HG03439 (cell line): Measurements from ENCODE around the gene SETMAR.
"Not testable (repeated sequence)": the region's sequence is repeated elsewhere in the genome, so short reads cannot be mapped to it uniquely, and the experiment has no call there.

Experiments used
- ATAC-seq: cut with Tn5 transposase; IDR thresholded peaks from one replicate; pipeline ENCODE4 v1.9.1; 2021; ENCODE audit warnings: mild to moderate bottlenecking, moderate library complexity; ENCODE audit not compliant: unreplicated experiment

The SETMAR gene

DNA sequence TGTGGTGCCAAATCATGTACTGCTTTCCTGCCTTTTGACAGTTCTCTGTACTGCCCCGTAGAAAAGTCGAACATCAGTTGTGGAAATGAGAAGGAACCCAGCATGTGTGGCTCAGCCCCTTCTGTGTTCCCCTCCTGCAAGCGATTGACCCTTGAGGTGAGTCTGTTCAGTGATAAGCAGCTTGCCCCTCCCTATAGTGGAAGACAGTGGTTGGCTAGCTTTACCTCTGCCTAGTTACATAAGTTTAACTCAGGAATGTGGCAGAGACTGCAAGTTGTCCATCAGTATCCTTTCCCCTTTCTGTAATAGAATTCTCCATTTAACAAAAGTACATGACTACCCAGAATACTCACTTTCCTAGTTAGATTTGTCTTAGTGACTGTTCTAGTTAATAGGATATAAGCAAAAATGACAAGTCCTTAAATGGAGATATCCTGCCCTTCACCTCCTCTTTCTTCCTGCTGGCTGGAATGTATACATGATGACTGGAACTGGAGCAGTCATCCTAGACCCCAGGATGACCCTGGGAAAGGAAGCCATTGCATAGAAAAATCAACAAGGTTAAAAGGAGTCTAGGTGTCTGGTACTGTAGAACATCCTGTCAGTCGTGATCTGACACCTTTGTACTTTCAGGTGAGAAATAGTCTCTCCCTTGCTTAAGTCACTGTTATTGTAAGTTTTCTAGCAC lies 10.6 kb downstream of the SETMAR start:
- ATAC-seq: no peak

DNA sequence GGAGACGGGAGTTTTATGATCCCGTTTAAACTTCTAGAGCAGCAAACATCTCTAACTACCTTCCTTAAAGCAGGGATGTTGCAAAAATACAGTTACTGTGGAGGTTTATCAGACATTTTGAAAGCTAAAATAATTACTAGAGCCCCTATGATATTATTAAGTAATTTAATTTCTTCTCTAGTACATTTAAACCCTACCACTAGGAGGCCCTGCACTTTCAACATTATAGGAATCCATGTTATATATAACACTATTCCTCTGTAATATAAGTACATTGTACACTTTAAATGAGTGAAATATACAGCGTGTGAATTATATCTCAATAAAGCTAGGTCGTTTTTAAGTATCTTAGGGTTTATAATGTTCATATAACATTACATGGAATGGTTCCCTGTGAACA lies 11.5 kb downstream of the SETMAR start:
- no peak for ATAC-seq

DNA sequence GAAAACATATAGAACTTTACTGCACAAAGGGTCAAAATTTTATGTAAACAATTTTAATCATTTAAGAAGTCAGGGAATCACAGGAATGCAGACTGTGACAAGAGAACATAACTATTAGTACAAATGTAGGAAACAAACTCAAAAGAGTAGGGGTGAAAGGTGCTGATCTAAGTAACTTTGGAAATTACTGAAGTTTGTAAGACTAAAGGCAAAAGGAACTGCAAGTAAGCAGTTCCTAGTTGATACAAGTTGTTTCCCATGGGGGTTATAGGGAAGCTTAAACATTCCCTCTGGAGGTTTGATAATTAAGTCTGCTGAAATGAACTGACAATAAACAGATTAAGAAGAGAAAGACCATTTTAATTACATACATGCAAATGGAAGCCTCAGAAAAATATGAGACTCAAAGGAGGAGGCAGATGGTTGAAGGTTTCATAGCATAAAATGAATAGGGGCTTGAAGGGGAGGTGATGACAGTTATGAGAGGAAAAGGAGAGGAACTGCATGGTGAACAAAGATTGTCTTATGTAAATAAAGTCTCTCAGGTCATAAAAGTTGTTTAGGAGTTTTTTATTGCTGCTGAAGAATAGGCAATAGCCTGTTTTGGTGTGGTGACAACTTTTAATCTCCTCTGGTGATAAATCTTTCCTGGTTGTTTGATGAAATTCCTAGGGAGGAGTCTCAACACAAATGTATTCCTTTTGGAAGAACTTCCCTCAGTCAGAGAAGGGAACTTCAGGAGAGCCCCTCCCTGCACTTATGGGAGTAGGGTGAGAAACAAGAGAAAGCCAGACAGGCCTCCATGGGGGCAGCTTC lies 17.1 kb downstream of the SETMAR start:
- no peak for ATAC-seq

DNA sequence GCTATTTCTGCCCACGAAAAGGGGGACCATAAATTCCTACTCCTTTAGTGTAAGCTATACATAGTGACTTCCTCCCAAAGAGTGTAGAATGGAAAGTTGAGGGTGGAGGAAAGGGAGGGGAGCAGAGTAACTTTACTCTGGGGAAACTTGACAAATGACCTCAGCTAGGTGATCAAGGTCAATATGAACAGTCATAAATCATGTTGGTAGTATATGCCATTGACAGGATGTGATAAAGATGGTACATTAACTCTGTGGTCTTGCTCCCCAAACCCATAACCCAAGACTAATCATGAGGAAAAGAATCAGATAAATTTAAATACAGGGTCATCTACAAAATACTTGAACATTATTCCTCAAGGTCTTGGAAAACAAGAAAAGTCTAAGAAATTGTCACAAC lies 18.6 kb downstream of the SETMAR start:
- no peak for ATAC-seq

DNA sequence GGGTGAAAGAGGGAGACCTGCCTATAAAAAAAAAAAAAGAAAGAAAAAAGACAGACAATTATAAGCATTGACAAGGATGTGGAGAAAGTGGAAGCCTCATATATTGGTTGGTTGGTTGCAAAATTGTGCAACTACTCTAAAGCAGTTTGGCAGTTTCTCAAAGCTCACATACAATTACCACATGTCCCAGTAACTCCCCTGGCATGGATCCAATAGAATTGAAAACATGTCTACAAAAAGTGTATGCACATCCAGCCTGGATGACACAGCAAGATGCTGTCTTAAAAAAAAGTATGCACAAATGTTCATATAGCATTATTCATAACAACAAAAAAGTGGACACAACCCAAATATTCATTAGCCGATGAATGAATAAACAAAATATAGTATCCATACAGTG lies 19.5 kb downstream of the SETMAR start:
- no peak for ATAC-seq

DNA sequence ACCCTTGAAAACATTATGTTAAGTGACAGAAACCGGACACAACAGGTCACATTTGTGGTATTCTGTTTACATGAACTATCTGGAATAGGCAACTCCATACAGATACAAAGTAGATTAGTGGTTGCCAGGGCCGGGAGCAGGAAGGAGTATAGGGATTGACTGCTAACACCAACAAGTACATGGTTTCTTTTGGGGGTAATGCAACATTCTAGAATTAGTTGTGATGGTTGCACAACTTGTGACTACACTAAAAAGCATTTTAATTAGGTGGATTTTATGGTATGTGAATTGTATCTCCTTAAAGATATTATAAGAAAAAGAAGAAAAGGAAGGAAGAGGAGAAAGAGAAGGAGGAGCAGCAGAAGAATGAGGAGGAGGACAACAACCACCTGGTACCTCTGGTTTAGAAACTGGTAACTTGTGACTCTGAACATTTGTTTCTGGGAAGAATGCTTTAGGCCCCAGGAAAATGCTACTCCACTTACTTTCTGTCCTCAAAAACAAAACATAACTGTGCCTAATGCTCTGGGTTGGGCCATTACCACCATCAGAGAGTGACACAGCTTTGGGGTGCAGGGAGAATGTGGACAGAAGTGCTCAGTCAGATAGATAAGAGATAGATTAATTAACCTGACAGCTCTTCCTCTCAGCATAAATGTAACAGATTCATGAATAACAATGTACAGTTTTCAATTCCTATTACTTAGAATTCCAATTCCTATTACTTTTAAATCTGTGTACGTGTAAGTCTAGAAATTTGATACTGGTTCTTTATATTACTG lies 20.3 kb downstream of the SETMAR start:
- ATAC-seq: no peak

DNA sequence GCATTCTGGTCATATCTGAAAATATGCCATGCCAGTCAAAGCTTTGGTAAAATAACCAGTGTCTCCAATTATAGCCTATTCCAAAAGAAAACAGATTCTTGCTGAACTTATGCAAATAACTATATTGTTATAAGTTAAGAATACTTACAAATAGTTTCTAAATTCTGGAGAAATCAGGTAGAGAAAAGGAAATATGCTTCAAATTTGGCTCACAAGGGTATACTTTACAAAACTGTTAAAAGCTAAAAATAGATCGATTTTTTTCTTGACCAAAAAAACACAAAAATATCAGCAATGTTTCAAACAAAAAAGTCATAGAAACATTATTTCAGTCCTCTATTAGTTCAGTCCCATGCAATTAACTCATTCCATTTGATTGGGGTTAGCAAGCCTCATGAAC lies 23.7 kb downstream of the SETMAR start:
- no peak for ATAC-seq

DNA sequence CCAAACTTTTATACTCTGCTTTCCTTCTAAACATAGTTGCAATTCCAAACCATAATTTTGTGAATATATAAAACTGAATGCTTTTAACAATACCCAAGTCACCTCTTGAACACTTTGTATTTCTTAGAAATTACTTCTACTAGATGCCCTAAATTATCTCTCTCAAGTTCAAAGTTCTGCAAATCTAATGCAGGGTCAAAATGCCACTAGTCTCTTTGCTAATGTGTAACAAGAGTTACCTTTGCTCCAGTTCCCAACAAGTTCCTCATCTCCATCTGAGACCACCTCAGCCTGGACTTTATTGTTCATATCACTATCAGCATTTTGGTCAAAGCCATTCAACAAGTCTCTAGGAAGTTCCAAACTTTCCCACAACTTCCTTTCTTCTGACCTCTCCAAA lies 26.6 kb downstream of the SETMAR start:
- not testable (repeated sequence) for ATAC-seq

DNA sequence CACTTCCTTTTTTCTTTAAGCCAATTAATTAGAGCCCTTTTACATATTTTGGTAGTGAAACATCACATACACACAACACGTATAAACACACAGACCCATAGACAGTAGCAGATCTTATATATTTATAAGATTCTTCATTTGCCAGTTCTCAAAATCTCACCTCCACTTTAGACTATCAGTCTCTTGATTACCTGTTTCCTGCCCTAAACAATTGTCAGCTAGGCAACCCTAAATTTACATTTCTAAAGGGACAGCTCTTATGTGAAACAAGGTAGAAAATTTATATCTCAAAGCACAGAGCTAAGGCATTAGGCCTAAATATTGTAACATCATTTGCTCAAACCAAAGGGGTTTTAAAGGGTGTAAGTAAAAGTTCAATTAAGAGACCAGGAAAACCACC lies 28.9 kb downstream of the SETMAR start:
- no peak for ATAC-seq

DNA sequence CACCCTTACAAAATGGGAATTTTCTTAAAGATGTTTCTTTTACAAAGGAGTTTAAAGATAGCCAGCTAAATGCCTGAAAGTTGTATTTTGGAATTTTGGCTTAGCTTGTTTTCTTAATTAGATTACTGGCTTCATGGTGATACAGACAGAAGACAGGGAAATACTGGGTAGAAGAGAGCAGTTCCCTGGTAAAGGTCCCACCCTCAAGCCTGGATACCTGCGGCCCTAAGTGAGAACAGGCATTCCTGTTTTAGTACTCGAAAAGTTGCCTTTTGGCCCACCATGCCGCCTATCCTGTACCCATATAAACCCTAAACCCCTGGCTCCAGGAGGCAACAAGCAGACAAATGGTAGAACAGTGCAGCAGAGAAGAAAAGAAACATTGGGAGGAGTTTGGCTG lies 29.4 kb downstream of the SETMAR start:
- ATAC-seq: no peak

DNA sequence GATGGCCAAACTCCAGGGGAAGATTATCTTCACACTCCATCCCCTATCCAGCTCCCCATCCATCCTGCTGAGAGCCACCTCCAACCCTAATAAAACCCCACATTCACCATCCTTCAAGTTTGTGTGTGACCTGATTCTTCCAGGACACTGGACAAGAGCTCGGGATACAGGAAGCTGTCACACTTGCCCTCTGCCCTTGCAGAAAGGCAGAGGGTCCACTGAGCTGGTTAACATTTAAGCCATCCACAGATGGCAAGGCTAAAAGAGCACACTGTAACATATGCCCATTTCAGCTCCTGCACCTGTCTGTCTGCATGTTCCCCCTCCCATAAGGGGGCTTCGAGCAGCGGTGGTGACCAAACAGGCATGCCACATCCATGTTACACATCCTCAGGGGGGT lies 29.8 kb downstream of the SETMAR start:
- no peak for ATAC-seq

DNA sequence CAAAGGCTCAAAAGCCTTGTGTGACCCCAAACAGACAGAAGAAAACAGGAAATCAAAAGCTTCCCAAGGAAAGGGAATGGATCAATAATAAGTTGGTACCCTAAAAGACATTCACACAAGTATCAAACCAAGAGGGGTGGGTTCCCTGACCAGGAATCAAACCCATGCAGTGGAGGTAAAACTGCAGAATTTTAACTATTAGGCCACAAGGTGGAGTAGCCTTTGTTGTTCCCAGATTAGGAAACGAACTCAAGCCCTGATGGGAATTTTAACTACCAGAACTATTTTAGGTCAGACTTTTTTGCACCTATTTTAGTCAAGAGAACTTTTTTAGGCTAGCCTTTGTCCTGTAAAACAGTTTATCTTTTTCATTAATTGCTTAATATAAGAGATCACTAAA lies 31.4 kb downstream of the SETMAR start:
- ATAC-seq: no peak

DNA sequence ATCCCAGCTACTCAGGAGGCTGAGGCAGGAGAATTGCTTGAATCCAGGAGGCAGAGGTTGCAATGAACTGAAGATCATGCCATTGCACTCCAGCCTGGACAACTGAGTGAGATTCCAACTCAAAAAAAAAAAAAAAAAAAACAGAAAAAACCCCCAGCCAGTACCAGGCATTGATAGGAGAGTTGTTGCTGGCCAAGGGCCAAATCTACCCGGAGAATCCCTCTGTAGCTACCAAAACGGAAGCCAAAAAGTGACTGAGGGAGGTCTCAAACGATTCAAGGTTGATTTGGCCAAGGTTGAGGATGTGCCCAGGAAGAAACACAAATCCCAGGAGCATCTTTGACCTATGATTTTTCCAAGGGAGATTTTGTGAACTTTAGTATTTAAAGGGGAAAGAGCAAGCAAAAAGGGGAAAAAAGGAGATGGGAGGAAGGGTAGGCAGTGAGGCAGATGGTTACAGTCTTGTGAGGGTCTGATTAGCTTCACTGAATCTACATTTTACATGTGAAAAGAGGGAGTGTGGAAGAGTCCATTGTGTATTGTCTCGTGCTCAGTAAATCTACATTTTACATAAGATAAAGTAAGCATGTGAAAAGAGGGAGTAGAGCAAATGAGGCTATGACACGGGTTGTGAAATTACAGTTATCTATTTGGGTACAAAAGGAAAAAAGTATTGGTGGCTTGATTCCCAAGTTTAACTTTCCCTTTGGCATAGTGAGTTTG lies 32.8 kb downstream of the SETMAR start:
- no peak for ATAC-seq

DNA sequence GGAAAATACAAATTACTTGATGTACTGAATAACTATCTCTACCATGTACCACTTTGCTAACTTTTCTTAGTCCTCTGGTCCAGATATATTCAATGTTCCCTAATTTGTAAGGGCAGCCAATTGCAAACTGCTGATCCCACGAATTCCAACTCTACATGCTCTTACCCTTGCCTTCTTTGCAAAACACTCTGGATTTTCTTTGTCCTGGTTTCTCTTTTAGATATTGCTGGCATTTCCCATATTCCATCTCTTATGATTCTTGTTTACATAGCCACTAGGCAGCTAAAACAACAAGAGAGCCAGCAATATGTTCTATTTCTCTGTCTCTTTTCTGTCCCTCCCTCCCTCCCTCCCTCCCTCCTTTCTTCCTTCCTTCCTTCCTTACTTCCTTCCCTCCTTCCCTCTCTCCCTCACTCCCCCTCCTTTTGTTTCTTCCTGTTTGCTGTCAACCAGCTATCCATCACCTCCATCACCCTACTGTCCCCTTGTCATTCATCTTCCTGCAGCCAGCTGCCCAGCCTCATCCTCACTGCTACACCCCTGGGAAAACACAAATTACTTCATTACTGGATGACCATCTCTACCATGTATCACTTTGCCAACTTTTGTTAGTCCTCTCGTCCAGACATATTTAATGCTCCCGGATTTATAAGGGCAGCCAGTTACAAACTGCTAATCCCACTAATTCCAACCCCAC lies 33.8 kb downstream of the SETMAR start:
- ATAC-seq: no peak

DNA sequence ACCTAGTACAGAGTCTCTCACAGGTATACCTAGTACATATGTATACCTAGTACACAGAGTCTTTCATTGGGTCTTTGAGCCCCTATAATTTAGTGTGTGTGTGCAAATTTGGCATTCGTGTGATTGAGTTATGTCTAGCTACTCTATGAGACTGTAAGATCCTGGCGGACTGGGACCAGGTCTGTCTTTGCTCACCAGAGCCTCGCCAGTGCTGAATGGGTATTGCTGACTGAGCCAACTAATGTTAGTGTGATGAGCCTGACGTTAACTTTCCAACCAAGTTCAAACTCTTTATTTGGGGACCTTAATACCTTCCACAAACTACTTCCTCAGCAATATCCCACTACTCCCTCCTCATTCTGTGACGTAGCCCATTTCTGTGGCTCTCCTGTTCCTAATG lies 35.6 kb downstream of the SETMAR start:
- no peak for ATAC-seq

DNA sequence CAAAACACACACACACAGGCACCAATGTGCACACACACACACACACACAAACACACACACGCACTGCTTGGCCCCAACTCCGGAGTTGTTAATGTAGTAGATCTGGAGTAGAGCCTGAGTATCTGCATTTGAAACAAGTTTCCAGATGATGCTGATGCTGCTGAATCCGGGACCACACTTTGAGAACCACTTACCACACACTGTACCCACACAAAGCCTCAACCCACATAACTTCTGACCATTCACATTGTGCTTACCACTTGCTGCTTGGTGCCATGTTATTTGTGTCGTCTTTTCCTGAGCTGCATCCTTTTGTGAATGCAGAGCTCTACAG lies 36.9 kb downstream of the SETMAR start:
- ATAC-seq: no peak

DNA sequence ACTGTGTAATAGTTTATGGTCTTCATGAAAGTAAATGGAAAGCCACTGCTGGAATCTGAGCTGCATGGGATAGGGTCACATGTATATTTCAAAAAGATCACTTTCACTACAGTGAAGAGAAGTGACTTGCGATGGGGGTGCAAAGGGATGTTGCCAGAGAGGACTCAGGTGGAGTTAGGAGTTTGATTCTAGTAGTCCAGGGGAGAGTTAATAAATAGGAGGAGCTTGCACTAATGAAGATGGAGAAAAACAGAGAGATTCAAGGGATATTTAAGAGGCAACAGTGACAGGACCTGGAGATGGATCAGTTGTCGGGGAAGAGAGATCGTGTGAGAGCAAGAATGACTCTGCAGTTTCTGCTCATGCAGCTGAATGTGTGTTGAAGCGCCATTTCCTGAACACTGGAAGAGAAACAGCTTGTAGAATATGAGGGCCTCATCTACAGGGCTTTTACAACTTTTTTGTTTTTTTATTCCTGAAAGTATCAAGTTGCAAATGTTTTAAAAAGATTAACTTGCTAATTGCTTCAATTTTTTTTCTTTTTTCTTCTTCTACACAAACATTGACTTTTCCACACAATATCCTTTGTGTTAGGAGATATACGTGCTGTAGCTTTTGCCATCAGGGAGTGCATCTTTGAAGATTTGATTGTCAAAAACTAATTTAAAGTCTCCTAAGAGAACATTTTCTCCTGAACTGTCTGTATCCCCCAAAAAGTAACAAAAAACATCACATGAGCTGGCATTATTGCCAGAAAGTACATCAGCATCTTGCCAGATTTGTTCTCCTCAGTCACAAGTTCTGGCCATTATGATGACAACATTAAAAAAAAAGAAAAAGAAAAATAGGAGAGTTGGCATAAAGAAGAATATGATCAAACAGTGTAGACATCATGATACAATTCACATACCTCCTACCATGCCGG lies 37.5 kb downstream of the SETMAR start:
- no peak for ATAC-seq

DNA sequence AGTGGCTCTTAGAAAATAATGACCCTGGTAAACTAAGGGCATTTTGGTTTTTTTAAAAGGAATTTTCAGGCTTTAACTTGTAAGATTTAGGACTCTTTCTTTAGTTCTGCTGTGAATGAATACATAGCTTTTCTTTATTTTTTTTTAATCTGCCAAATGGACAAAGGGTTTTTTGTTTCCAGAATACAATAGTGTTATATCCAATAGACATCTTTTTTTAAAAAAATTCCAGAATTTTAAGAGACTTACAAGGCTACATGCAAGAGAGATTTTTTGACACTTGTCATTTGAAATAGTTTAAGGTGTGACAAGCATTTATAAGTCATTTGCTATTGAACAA lies 38.1 kb downstream of the SETMAR start:
- ATAC-seq: no peak

DNA sequence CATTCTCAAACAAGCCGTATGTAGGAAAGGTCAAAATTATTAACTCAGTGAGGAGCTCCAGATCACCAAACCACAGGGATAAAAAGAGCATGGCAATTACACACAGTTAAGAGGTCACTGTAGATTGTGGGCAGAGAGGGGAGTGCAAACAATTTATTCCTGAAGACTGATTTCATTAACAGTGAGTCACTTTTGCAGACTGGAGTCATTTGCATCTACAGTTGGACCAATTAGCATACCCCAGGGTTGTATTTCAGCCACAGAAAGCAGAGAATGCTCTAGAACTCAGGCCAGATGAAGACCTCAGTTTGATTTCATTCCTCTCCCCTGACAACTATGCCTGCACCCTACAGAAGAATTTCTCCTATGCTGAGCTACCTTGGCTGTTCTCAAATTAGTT lies 40.1 kb downstream of the SETMAR start:
- no peak for ATAC-seq

DNA sequence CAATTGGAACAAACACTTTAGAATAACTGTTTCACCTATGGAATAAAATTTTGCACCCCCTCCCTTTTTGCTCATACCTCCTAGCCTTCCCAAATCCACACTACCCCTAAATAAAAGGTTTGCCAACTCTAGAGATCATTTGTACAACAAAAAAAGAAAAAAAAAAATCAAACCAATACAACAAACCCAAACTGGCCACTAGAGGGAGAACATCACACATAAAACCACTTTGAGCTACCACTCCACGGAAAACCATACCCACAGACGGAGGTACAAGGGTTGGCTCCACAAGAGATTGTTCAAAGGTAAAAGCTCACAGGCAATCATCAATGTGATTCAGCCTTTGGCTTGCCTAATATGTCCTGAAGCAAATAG lies 47.6 kb downstream of the SETMAR start:
- ATAC-seq: peak; percentile 82
